ENCODE measurements around the gene WDR76.
"Not testable (repeated sequence)": the region's sequence is repeated elsewhere in the genome, so short reads cannot be mapped to it uniquely, and the experiment has no call there.

Gene WDR76

DNA sequence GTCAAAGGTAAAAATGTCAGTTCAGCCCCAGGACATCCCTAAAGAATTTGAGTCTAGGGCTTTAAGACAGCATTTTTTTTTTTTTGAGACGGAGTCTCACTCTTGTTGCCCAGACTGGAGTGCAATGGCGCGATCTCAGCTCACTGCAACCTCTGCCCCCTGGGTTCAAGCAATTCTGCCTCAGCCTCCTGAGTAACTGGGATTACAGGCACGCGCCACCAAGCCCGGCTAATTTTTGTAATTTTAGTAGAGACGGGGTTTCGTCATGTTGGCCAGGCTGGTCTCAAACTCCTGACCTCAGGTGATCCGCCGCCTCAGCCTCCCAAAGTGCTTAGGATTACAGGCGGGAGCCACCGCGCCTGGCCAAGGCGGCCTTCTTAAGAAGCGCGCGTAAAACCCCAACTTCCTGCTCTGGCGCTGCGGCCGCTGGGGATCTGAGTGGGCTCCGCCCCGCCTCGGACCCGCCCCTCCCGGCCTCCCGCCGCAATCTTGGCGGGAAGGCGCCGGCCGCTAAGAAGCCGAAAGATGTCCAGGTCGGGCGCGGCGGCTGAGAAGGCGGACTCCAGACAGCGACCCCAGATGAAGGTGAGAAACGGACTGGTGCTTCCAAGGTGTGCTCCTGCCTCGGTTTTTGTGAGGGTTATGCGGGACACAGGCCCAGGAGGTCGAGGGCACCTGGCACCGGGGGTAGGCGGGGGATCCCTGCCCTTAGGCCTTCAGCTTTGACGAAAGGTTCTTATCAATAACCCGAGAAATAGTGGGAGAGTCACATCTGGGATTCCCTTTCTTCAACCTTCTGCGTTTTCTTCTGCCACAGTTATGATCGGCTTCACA lies at the start of gene WDR76:
Gene WDR76 (plus strand): TSS at position 495 of the 834 bp plus-strand sequence. CDS start 31 bp downstream, at position 526.
- peak; percentile 59 for DNase-seq

- peak; percentile 71 for DNase-seq
Measured at GRCh38 chr15:43777267-43777914, 49.4 kb upstream of the WDR76 start.

DNA sequence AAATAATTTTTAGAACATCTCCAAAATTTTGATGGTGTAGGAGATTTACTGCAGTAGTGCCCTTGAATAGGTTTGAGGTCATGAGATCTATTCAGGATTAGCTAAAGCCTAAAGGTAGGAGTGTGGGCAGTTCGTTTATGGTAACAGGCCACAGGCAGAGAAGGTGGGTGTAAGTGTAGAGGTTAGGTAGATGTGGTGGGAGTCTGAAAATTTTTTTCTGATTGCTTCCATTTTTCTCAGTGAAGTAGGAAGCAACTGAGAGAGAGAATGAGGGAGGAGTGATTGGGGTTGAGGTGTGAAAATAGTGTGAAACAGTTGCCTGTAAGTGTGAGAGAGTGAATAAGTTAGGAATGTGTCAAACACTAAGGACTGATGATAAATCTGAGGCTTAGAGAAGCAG lies 47.8 kb upstream of the WDR76 start:
- DNase-seq = no peak

DNA sequence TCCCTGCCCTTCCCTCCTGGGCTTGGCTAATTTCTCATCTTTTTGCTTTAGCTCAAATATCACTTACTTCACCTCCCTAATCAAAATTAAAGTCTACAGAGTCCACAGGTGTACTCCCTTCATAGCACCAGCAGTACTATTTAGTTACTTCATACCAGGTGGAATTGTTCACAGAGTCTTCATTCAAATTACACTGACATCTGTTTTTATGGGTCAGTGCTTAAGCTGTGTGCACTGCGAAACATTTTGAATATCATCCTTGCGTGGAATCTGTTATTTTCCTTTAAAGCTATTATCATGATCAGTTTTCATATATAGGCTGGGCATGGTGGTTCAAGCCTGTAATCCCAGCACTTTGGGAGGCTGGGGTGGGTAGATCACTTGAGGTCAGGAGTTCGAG lies 37.4 kb upstream of the WDR76 start:
- DNase-seq = no peak

DNA sequence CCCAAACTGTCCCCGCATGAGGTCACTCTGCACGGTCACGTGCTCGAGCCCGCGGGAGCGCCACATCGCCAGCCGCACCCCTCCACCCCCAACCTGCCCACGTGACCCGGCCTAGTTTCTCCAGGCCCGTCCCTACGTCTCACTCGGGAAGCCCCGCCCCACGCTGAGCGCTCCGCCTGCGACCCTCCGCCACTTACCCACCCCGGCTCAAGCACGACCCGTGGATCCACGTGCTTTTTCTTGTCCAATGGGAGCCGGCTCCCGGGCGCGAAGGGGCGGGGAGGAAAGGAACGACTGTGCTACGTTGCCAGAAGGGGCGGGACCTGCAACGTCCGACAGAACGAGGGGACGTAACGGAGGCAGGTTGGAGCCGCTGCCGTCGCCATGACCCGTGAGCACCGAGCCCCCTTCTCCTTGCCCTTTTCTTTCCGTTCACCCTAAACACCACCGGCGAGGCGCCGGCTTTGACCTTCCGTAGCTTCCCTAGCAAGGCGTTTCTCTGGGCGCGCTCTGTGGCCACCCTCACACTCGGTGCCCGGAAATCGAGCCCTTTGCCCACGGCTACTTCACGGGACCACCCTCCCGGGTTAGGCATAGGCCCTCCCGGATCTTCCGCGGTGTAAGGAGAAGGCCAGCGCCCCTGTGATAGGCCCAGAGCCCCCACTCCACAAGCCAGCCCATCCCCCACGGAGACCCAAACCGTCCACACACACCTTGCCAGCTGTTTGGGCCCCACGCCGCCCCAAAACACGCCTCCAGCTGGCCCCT lies 34.6 kb upstream of the WDR76 start, which contains the start of gene SERF2:
Gene SERF2 (plus strand): TSS at position 328 of the 768 bp plus-strand sequence. CDS start 57 bp downstream, at position 385.
- DNase-seq = peak; percentile 96

DNA sequence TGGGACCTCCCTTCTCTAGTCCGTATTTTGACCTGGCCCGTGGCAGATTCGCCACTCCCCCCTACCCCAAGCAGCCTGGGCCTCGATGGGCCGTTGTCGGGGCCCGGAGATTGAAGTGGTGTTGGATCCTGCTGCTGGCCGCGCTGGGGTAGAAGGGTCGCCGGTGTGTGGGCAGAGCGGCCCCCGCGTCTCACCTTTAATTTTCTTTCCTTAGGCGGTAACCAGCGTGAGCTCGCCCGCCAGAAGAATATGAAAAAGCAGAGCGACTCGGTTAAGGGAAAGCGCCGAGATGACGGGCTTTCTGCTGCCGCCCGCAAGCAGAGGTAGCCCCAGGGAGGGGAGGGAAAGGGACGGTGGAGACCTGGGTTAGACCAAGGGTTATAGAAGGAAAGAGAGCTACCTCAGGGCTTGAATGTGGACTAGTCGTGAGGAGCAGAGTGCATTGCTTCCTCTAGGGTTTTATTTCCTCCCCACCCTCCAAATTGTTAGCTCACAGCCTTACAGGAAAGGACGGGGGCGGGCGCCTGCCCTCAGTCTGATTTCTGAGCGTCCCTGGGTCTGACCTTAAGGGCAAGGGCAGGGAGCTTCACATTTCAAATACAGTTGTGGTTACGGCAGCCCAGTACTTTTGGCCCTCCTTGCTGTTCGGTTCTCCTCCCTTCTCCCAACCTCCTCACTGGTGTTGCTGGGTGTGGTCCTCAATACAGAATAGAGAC lies 33.9 kb upstream of the WDR76 start:
- DNase-seq = no peak

DNA sequence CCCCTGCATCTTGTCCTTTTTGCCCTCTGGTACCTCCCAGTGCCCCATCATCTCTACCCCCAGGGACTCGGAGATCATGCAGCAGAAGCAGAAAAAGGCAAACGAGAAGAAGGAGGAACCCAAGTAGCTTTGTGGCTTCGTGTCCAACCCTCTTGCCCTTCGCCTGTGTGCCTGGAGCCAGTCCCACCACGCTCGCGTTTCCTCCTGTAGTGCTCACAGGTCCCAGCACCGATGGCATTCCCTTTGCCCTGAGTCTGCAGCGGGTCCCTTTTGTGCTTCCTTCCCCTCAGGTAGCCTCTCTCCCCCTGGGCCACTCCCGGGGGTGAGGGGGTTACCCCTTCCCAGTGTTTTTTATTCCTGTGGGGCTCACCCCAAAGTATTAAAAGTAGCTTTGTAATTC lies 33.2 kb upstream of the WDR76 start:
- no peak for DNase-seq

DNA sequence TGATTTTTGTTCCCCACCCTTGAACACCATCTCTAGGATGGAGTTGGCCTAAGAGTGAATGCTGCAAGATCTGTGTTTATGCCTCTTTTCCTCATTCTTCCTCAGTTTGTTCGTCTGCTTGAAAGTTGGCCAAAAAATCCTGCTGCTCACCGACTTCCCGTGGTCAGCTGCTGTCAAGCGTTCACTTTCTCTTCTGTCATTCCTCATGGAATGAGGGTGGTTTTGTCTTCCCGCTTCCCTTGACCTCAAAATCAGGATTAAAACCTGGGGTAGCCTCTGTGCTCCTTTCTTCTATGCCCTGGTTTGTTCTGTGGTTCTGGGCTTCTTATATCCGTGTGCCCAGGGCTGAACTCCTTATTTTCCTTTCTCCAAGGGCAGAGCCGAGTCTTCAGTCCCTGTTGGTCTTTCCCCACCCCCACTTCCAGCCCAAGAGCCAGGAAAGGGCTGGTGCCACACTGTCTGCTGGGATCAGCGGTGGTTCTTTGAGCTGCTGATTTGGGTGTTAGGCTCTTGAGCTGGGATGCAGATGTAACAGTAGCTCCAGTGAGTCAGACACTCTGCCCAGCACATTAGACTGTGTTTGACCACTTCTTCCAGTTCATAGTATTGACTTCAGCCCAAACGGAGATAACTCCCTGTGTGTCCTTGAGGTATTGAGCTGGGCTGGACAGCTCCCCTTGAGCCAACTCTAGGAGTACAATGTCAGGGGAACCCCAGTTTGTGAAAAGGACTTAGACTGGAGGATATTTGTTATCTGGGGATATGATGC lies 32.3 kb upstream of the WDR76 start:
- DNase-seq = no peak

- no peak for DNase-seq
Measured at GRCh38 chr15:43795197-43795596, 31.6 kb upstream of the WDR76 start.

DNA sequence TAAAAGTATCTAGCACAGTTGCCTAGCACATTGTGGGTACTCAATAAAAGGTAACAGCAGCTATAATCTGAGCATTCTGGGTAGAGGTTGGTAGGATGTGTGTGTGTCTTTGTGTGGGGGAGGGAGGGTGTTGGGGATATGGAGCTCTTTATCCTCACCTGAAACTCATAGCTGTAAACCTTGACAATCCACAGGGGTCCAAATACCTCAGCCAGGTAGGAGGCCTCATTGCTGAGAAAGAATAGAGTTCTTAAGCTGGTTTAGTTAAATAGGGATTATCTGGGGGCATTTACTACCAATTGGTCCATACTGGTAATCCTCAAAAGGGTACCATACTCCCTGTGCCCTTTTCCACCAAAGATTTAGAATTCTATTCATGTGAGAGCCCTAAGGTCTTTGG lies 30.8 kb upstream of the WDR76 start:
- no peak for DNase-seq

GRCh38 chr15:43796566-43796965 lies 30.2 kb upstream of the WDR76 start:
- no peak for DNase-seq

DNA sequence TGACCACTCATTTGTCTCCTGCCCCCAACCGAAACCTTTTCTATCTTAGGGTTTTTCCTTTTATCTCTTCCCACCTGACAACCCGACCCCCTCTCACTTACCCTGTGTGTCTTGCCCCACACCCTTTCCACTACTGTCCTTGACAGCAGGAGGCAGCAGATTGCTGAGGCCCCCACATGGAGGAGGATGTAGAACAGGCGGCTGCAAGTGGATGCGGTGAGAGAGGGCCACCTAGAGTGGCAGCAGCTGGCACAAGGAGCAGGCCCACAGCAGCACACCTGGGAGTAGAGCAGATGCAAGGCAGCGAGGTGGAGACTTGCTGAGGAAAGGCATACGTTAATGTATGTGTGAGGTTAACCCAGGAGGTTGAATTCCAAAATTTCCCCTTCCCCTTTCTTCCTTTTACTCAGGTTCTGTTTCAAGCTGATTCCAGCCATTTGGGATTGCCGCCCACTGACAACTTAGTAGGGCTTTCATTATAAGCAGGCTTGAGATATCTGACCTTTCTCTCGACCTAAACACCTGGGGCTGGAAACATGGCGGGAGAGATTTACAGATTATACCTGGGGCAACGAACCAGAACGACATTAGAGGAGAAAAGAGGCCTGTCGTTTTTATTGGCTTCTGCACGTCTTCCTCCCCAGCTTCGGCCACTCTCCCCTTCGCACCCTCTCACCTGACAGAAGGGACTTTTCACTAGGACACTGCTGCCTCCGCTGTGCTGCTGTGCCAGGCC lies 27.4 kb upstream of the WDR76 start:
- DNase-seq = no peak

- DNase-seq = no peak
Measured at GRCh38 chr15:43799945-43800285, 26.9 kb upstream of the WDR76 start, which contains the start of gene SERINC4. Gene SERINC4, minus strand, starts transcription at chr15:43800220. Its CDS starts 234 bp downstream, at chr15:43799986.

DNA sequence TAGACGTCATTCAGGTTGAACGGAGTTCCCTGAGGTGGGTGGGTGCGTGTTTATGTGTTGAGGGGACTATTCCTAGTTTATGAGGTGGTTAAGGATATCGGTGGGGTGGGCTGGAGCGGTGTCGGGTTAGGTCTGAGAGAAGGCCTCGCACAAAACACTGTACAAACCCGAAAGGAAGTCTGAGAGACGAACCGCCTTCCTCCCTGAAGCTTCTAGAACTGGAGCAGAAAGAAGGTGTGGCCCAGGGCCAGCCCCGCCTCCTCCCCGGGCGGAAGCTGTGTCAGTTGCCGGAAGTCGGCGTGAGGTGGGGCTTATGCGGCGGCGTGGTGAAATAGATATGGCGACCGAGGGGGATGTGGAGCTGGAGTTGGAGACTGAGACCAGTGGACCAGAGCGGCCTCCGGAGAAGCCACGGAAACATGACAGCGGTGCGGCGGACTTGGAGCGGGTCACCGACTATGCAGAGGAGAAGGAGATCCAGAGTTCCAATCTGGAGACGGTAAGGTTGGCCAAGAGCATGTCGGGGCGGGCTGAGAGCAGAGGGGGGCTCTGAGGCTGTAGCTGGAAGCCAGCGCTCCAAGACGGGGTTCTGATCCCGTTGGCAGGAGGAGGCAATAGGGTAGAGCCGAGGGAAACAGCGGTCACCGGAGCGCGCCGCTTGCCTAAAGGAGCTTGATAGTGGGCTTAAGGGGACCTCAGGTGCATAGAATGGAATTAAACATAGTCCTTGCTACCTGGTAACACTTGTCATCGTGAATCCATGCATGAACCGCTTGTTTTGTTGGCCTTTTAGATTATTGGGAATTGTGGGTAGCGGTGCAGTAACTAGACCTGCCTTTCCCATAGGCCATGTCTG lies 26.3 kb upstream of the WDR76 start, which contains the start of gene HYPK:
Gene HYPK (plus strand): TSS at position 314 of the 856 bp plus-strand sequence. CDS start 24 bp downstream, at position 338.
- DNase-seq = peak; percentile 80

GRCh38 chr15:43802676-43803075 lies 24.1 kb upstream of the WDR76 start:
- DNase-seq = not testable (repeated sequence)

DNA sequence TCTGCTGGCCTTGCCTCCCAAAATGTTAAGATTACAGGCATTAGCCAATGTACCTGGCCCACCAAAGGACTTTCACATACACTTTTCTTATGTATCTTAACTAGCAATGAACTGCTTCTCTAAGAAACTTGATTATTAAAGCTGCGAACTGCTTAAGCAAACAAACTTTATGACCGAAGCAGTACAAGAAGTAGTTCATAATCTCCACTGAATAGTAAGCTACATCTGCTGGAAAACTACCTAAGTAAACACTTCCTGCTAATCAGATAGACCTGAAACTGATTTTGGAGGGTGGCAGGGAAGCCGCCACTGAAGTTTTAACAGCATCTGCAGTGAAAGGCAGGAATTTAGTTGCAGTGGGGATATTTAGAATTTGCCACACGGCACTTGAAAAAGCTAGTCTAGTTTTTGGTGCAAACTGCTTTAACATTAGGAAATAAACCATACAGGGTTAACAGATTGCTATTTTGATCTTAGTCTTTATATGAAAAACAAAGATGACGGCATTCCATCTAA lies 18.3 kb upstream of the WDR76 start:
- no peak for DNase-seq

DNA sequence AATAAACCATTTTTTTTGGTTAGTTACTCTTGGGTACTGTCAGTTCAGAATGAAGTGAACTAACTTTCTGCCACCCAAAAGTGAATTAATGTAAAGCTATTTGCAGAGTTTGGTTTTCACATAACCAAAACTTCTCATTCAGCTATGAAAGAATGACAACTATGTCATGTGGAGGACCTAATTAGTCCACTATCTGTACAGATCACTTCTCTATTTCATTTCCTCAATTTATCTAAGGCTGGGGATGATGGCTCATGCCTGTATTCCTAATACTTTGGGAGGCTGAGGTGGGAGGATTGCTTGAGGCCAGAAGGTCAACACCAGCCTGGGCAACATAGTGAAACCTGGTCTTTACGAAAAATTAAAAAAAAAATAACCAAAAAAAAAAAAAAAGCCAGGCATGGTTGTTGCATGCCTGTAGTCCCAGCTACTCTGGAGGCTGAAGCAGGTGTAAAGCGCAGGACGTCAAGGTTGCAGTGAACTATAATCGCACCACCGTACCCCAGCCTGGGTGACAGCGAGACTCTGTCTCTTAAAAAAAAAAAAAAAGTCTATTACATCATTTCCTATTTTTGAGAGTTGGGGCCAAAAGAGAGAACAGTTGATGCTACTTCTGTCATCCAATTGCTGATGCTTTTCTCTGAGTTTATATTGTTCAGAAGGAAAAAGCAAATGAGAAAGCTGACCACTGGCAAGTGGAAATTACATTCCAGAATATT lies 17.7 kb upstream of the WDR76 start:
- DNase-seq = no peak

- DNase-seq = not testable (repeated sequence)
Measured at GRCh38 chr15:43815064-43815463, 11.7 kb upstream of the WDR76 start.

GRCh38 chr15:43821505-43821904 lies 5.3 kb upstream of the WDR76 start:
- DNase-seq = no peak

Data from NCI-H1048 (cell line).